Hepatocyte (in vitro differentiated cells): ENCODE results near the gene RTBDN.

Source experiments
- CTCF ChIP-seq: fragments of 200-600 bp; sonication (generic); IDR thresholded peaks from 2 replicates; pipeline ENCODE4 v1.5.1; 2016; ENCODE audit warnings: antibody characterized with exemption, mild to moderate bottlenecking; ENCODE audit not compliant: poor library complexity
- EZH2 ChIP-seq: fragments of 200-600 bp; sonication (generic); IDR thresholded peaks from 2 replicates; pipeline ENCODE4 v1.6.1; 2016; ENCODE audit warnings: antibody characterized with exemption, mild to moderate bottlenecking, borderline replicate concordance
- EZH2phosphoT487 ChIP-seq: fragments of 200-600 bp; sonication (generic); IDR thresholded peaks from one replicate; pipeline ENCODE4 v1.6.1; 2018; ENCODE audit warnings: antibody characterized with exemption, mild to moderate bottlenecking, low read depth, moderate library complexity; ENCODE audit not compliant: unreplicated experiment, severe bottlenecking

- TF ChIP-seq CTCF (no peak), EZH2 (no peak), EZH2phosphoT487 (no peak)
Measured at GRCh38 chr19:12793290-12794195, 40.8 kb downstream of the RTBDN start.
